Measurements from ENCODE around the gene HLA-DQB2. TPM values are rescaled to one million over a fixed set of nuclear protein-coding genes. Genes with fewer than 3 reads are reported as not detected.
"Not testable (repeated sequence)": the region's sequence is repeated elsewhere in the genome, so short reads cannot be mapped to it uniquely, and the experiment has no call there.

Gene HLA-DQB2
- 3.2 TPM for total RNA-seq

GRCh38 chr6:32763421-32763820, at the start of gene HLA-DQB2:
TSS of gene HLA-DQB2 (minus strand) at chr6:32763532. CDS start at chr6:32763470, 62 bp downstream.
- peak in 2 of 3 donors; percentile 7 to 29 for DNase-seq (ENCODE audit: low read depth in 2 of 3, low spot score in 2 of 3)

DNA sequence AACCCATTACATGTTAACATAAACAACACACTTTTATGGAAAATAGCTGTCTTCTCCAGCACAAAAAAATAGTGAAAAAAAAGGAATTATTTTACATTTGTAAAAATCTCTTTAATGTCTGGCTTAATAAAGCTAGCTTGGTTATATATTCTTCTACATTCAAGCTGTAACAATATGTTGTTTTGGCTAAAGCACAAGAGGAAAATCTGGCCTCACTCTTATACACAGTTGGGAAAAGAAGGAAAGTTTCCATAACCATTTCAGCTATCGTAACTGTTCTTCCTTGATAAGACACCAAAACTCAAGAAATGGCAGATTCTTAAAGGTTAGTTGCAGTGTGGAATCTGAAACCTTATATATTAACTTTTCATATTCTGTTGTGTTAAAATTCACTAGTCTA, 45.8 kb upstream of the HLA-DQB2 start:
- no peak for DNase-seq (ENCODE audit: low read depth in 2 of 3, low spot score in 2 of 3)

DNA sequence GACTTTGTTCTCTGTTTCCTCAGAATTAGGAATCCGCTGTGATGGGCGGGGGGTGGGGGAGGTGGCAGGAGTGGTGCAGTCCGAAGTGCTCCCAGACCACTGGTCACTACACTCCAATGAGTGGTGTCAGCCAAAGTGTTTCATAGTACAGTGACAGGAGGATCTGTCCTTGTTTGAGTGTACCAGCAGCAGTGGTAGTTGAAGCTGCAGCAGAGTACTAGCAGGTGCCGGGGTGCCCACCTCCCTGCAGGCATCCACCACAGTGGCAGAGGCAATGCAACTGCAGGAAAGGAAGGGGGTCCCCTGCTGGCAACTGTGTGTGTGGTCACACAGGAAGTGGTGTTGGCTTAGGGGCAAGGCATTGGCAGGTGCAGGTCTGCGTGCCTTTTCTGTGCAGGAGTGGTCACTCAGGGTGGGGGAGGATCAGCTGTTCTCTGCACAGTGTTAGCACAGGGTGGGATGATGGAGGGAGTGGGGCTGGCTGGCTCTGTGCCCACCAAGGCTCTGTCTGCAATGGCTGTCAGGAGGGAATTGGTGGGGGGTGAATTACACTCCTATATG, 43.8 kb upstream of the HLA-DQB2 start:
- no peak for DNase-seq (ENCODE audit: low read depth in 2 of 3, low spot score in 2 of 3)

GRCh38 chr6:32805404-32805803, 42.1 kb upstream of the HLA-DQB2 start:
- not testable (repeated sequence) for DNase-seq (ENCODE audit: low read depth in 2 of 3, low spot score in 2 of 3)

DNA sequence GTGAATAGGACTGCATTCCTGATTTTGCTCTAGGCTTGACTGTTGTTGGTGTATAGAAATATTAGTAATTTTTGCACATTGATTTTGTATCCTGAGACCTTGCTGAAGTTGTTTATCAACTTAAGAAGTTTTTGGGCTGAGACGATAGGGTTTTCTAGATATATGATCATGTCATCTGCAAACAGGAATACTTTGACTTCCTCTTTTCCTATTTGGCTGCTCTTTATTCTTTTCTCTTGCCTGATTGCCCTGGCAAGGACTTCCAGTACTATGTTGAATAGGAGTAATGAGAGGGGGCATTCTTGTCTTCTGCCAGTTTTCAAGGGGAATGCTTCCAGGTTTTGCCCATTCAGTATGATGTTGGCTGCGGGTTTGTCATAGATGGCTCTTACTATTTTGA, 40.1 kb upstream of the HLA-DQB2 start:
- DNase-seq (ENCODE audit: low read depth in 2 of 3, low spot score in 2 of 3) = no peak

GRCh38 chr6:32799740-32800139, 36.4 kb upstream of the HLA-DQB2 start:
- no peak for DNase-seq (ENCODE audit: low read depth in 2 of 3, low spot score in 2 of 3)

- DNase-seq (ENCODE audit: low read depth in 2 of 3, low spot score in 2 of 3) = peak in 1 of 3 donors; percentile 26
Observed at GRCh38 chr6:32799168-32799567, 35.8 kb upstream of the HLA-DQB2 start.

GRCh38 chr6:32796848-32797776, 33.8 kb upstream of the HLA-DQB2 start:
- DNase-seq (ENCODE audit: low read depth in 2 of 3, low spot score in 2 of 3) = peak; percentile 70 to 80 (median 70)

- peak in 1 of 3 donors; percentile 58 for DNase-seq (ENCODE audit: low read depth in 2 of 3, low spot score in 2 of 3)
Observed at GRCh38 chr6:32794510-32794909, 31.2 kb upstream of the HLA-DQB2 start.

DNA sequence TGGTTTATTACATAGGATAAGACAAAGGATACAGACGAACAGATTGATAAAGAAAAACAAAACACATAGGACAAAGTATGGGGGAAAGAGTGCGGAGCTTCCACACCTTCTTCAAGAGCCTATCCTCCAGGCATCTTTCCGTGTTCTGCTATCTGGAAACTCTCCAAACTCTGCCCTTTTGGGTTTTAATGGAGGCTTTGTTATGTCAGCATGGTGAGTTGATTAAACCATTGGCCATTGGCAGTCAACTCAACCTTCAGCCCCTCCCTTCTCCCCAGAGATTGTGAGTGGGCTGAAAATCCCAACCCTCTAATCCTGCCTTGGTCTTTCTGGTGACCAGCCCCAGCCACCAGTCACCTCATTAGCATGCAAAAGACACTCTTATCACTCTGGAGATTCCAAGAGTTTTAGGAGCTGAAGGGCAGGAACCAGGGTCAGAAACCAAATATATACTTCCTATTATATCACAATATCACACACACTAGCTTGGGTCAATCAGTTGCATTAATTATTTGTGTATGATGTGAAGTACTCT, 29.6 kb upstream of the HLA-DQB2 start:
- DNase-seq (ENCODE audit: low read depth in 2 of 3, low spot score in 2 of 3) = no peak

GRCh38 chr6:32790306-32790705, 27.0 kb upstream of the HLA-DQB2 start:
- DNase-seq (ENCODE audit: low read depth in 2 of 3, low spot score in 2 of 3) = no peak

- DNase-seq (ENCODE audit: low read depth in 2 of 3, low spot score in 2 of 3) = peak in 2 of 3 donors; percentile 68 to 79
Observed at GRCh38 chr6:32785781-32786533, 22.6 kb upstream of the HLA-DQB2 start.

DNA sequence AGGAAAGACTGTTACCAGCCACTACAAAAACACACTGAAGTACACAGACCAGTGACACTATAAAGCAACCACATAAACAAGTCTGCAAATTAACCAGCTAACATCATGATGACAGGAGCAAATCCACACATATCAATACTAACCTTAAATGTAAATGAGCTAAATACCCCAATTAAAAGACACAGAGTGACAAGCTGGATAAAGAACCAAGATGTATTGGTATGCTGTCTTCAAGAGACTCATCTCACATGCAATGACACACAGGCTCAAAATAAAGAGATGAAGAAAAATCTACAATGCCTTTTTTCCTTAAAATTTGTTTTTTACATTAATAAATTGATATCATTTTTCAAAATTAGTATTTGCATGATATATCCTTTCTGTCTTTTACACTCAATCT, 19.6 kb upstream of the HLA-DQB2 start:
- DNase-seq (ENCODE audit: low read depth in 2 of 3, low spot score in 2 of 3) = not testable (repeated sequence)

DNA sequence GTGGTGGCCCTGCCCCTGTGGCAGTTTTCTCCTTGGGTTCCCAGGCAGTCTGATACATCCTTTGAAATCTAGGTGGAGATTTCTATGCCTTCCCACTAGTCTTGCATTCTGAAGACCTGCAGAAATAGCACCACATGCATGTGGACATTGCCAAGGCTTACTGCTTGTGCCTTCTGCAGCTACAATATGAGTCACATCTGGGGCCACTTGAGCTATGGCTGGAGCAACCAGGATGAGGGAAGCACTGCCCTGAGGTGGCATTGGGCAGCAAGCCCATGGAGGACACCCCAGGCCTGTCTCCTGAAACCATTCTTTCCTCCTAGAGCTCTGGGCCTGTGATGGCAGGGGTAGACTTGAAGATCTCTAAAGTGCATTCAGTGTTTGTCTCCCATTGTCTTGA, 15.7 kb upstream of the HLA-DQB2 start:
- no peak for DNase-seq (ENCODE audit: low read depth in 2 of 3, low spot score in 2 of 3)

DNA sequence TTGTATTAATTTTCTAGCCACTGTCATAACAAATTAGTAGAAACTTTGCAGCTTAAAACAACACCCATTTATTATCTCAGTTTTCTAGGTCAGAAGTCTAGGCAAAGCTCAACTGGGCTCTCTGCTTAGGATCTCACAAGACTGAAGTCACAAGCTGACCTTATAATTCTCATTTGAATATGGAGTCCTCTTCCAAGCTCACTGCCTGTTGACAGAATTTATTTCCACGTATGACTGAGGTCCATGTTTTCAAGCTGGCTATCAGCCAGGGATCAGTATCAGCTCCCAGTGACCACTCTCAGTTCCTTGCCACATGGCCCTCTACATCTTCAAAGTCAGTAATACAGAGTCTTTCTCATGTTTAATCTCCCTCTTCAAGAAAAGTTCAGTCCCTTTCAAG, 11.7 kb upstream of the HLA-DQB2 start:
- no peak for DNase-seq (ENCODE audit: low read depth in 2 of 3, low spot score in 2 of 3)

DNA sequence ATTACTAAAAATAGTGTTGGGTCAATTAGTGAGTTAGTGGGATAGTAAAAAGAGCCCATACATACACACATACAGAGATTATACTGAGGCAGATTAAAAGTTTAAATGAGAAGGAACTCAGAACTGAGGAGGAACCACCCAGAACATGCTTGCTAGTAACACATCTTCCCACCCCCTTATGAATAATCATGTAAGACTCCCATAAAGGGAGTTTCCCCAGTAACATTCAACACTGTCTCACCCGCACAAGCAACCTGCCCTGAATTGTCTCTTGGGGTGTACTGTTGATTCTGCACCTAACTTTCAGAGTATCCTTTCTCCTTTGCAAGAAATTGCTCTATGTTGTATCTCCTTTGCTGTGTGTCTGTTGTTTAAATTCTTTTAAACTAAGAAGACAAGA, 11.1 kb upstream of the HLA-DQB2 start:
- DNase-seq (ENCODE audit: low read depth in 2 of 3, low spot score in 2 of 3) = no peak

DNA sequence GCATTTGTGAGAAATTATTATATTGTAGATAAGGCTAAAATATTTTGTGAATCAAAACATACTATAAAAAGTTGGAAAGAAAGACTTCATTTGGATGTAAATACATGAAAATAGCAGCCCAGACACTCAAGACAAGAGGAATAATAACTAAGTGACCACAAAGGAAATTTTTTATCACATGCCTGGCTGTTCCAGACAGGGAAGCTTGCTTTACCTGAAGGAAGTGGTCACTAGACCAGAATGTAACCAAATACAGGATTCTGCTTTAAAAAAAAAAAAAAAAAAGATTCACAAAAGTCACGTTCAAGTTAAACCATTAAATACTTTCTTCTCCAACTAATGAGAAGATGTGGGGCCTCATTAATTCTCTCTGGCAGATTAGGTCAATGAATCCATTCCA, 9.3 kb upstream of the HLA-DQB2 start:
- peak in 1 of 3 donors; percentile 42 for DNase-seq (ENCODE audit: low read depth in 2 of 3, low spot score in 2 of 3)

- no peak for DNase-seq (ENCODE audit: low read depth in 2 of 3, low spot score in 2 of 3)
Observed at GRCh38 chr6:32764048-32764447, 716 bp upstream of the HLA-DQB2 start.

GRCh38 chr6:32761548-32761947, 1.8 kb downstream of the HLA-DQB2 start:
- no peak for DNase-seq (ENCODE audit: low read depth in 2 of 3, low spot score in 2 of 3)

DNA sequence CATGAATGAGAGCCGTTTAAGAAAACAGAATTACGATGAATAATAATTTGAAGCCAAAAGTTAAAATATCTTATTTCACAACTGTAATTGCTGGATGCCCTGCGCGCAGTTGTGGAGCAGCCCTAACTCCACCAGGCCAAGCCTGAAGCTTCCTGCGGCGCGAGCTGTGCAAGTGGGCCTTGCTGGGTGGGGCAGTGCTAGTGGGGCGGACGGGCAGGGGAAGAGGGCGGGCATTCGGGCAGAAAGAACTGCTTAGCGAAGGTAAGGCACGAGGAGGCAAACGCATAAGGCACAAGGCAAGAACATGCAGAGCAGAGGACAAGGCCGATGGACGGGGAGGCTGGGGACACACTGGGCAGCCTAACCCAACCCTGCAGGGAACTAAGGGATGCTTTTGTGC, 2.3 kb downstream of the HLA-DQB2 start:
- no peak for DNase-seq (ENCODE audit: low read depth in 2 of 3, low spot score in 2 of 3)

- DNase-seq (ENCODE audit: low read depth in 2 of 3, low spot score in 2 of 3) = no peak
Observed at GRCh38 chr6:32759669-32760068, 3.7 kb downstream of the HLA-DQB2 start.
